GM12878 (cell line): ENCODE measurements around the gene CCIN. TPM values are rescaled to one million over a fixed set of nuclear protein-coding genes. Genes with fewer than 3 reads are reported as not detected.

Experiments
- ATAC-seq: fragments of 200-7000 bp; cut with Tn5 transposase; 3 replicates; pipeline ENCODE4 v1.9.1; 2020; ENCODE audit warnings: mild to moderate bottlenecking, moderate library complexity
- Bru-seq: library from RNA; stranded (reverse); fragments of 400-500 nt; gene quantifications from one replicate; lab custom pipeline; 2021; lab: Mats Ljungman, UMichigan
- BruChase-seq, 2 experiments: library from RNA; stranded (reverse); fragments of 400-500 nt; gene quantifications; one replicate each; lab custom pipeline; 2021; lab: Mats Ljungman, UMichigan
- BruUV-seq: library from RNA; stranded (reverse); fragments of 400-500 nt; replicated peaks from 2 replicates; lab custom pipeline; 2021; lab: Mats Ljungman, UMichigan
- CTCF ChIA-PET: fragments of 300-600 bp; sonication (Branson Sonifier 250); formaldehyde crosslinking; extraction: SDS; loops from one replicate; lab custom pipeline; 2021; ENCODE audit warnings: inconsistent platforms; lab: Yijun Ruan, JAX
- POLR2A ChIA-PET: fragments of 350-600 bp; formaldehyde crosslinking; extraction: SDS; loops from one replicate; lab custom pipeline; 2021; ENCODE audit warnings: inconsistent platforms; lab: Charles Lee
- RAD21 ChIA-PET: fragments of 300-600 bp; sonication (Branson Sonifier 250); formaldehyde crosslinking; loops from one replicate; lab custom pipeline; 2023; ENCODE audit warnings: antibody characterized with exemption; ENCODE audit not compliant: unreplicated experiment; lab: Charles Lee
- SMC1A ChIA-PET: fragments of 300-600 bp; sonication (Branson Sonifier 250); formaldehyde crosslinking; loops from one replicate; lab custom pipeline; 2023; ENCODE audit not compliant: unreplicated experiment, uncharacterized antibody; lab: Charles Lee
- DNase-seq: peaks from one replicate; pipeline ENCODE4 v3.0.0-alpha.2; 2011; ENCODE audit warnings: low read depth, low spot score
- FAIRE-seq: peaks from 3 replicates; lab custom pipeline; 2011; peaks lifted over from hg19 to GRCh38; lab: Jason Lieb, UNC
- H2AFZ ChIP-seq: 2 replicates; pipeline ENCODE4 v1.6.0; 2011; ENCODE audit warnings: low read depth, low read length, control low read depth; ENCODE audit not compliant: control insufficient read depth
- H3K27ac ChIP-seq: 2 replicates; pipeline ENCODE4 v1.5.1; 2011; ENCODE audit warnings: control low read depth; ENCODE audit not compliant: control insufficient read depth, insufficient read depth
- H3K27me3 ChIP-seq, 2 experiments: replicated peaks in 1 of 2; 2 replicates each; pipeline versions ENCODE4 v1.6.0 to v1.6.1; 2011; ENCODE audit warnings: low read length in 1 of 2; ENCODE audit not compliant: control insufficient read depth in 2 of 2, insufficient read depth in 2 of 2
- H3K36me3 ChIP-seq, 2 experiments: 2 replicates each; pipeline ENCODE4 v1.5.1; 2011; ENCODE audit warnings: low read length in 1 of 2; ENCODE audit not compliant: control insufficient read depth in 2 of 2, insufficient read depth in 2 of 2
- H3K4me1 ChIP-seq: 2 replicates; pipeline ENCODE4 v1.6.1; 2011; ENCODE audit warnings: mild to moderate bottlenecking, low read length, moderate library complexity, mixed read lengths; ENCODE audit not compliant: control insufficient read depth, insufficient read depth
- H3K4me2 ChIP-seq: 2 replicates; pipeline ENCODE4 v1.6.0; 2011; ENCODE audit warnings: control low read depth; ENCODE audit not compliant: control insufficient read depth, insufficient read depth
- H3K4me3 ChIP-seq: fragments of 200-600 bp; sonication (generic); 2 replicates; pipeline ENCODE4 v1.5.1; 2016
- H3K79me2 ChIP-seq: 2 replicates; pipeline ENCODE4 v1.6.0; 2011; ENCODE audit warnings: low read length; ENCODE audit not compliant: control insufficient read depth, insufficient read depth
- H3K9ac ChIP-seq: 2 replicates; pipeline ENCODE4 v1.8.0; 2011; ENCODE audit warnings: low read length, control low read depth, mixed read lengths; ENCODE audit not compliant: control insufficient read depth, insufficient read depth
- H3K9me3 ChIP-seq: replicated peaks from 3 replicates; pipeline ENCODE4 v1.5.1; 2011; ENCODE audit warnings: mild to moderate bottlenecking, low read length; ENCODE audit not compliant: control insufficient read depth, insufficient read depth
- H4K20me1 ChIP-seq: 2 replicates; pipeline ENCODE4 v1.6.0; 2011; ENCODE audit not compliant: control insufficient read depth, insufficient read depth
- DPF2 ChIP-seq: fragments of 450-650 bp; IDR thresholded peaks from 2 replicates; pipeline ENCODE4 v1.6.1; 2017; ENCODE audit warnings: mild to moderate bottlenecking
- MAX ChIP-seq: IDR thresholded peaks from 2 replicates; pipeline ENCODE4 v1.6.1; 2012; ENCODE audit warnings: low read depth, low read length, improper control_type of control experiment
- NR2C2 ChIP-seq: IDR thresholded peaks from 2 replicates; pipeline ENCODE4 v1.6.1; 2011; ENCODE audit warnings: borderline replicate concordance, low read depth; ENCODE audit not compliant: control insufficient read depth, insufficient read length
- NR2F1 ChIP-seq: fragments of 450-650 bp; conservative IDR thresholded peaks from 2 replicates; pipeline ENCODE4 v1.6.1; 2017; ENCODE audit warnings: mild to moderate bottlenecking
- ZNF274 ChIP-seq: IDR thresholded peaks from one replicate; pipeline ENCODE4 v1.8.0; 2011; ENCODE audit not compliant: insufficient read length, insufficient read depth
- WGBS: methylation state at CpG from one replicate; pipeline ENCODE4 v1.1.6; 2016; ENCODE audit warnings: low lambda C conversion rate; ENCODE audit not compliant: insufficient replicate concordance, insufficient coverage; ENCODE audit errors: missing lambda C conversion rate; 5-methylcytosine and 5-hydroxymethylcytosine counted together
- in situ Hi-C: fragments of 300-500 bp; cut with MboI; formaldehyde crosslinking; loops from 9 replicates; pipeline ENCODE4 v1.14.3; 2018; ENCODE audit warnings: mixed read lengths
- intact Hi-C: fragments of 100-400 bp; cut with micrococcal nuclease; formaldehyde crosslinking; loops from one replicate; pipeline ENCODE4 v1.14.2; 2022; ENCODE audit not compliant: unreplicated experiment
- long read RNA-seq, 2 experiments: library from polyadenylated mRNA; unstranded; transcript quantifications; one replicate each; pipeline ENCODE4 v2.0.0, GENCODE V29; 2019 to 2020
- polyA minus RNA-seq, 3 experiments: library from RNA; depleted of rRNA, polyadenylated mRNA; stranded (reverse); fragments of >200 nt; gene quantifications; 2 replicates each; pipeline ENCODE4 v1.2.3, GENCODE V29; 2011
- polyA plus RNA-seq, 11 experiments: library from polyadenylated mRNA; depleted of rRNA in 4 of 11; unstranded in 6 of 11; stranded (reverse) in 5 of 11; fragments of >200 nt; fragmentation: Nextera tagmentation in 4 of 11; fragmentation: Illumina TruSeq in 1 of 11; extraction: Ambion mirVana in 4 of 11; extraction: Trizol in 1 of 11; gene quantifications; 1 replicate in 1 of 11; 2 replicates in 10 of 11; pipeline versions ENCODE4 v1.2.1 to v1.2.3, GENCODE V29; 2011 to 2016; ENCODE audit warnings: inconsistent platforms in 2 of 11, missing spikeins in 2 of 11, low read depth in 1 of 11
- total RNA-seq, 4 experiments: library from RNA; depleted of rRNA in 3 of 4; stranded (reverse); fragments of >200 nt in 3 of 4; fragmentation: Illumina TruSeq in 1 of 4; extraction: Trizol in 1 of 4; gene quantifications; 2 replicates each; pipeline versions ENCODE4 v1.2.1 to v1.2.3, GENCODE V29; 2013 to 2021
- TF ChIP-seq, protein P1 (sequence below): fragments of 450-650 bp; IDR thresholded peaks from 2 replicates; pipeline ENCODE4 v1.6.1; 2017; ENCODE audit warnings: borderline replicate concordance

Gene CCIN
- not detected in 2 replicates for total RNA-seq (2013; cell fraction: nucleolus; rRNA removed)
- not detected in 2 replicates for total RNA-seq (2014; rRNA removed)
- total RNA-seq (2014; rRNA removed; fragmentation: Illumina TruSeq; extraction: Trizol), result not detected in 2 replicates
- total RNA-seq (2021), result not detected in 2 replicates
- polyA plus RNA-seq (2011; ENCODE audit: low read depth), result not detected
- polyA plus RNA-seq (2011; rRNA removed), result not detected in 2 replicates
- polyA plus RNA-seq (2011; cell fraction: cytosol; rRNA removed), result not detected in 2 replicates
- polyA plus RNA-seq (2011; cell fraction: nucleus; rRNA removed), result not detected in 2 replicates
- polyA plus RNA-seq (2012), result not detected in 2 replicates
- polyA plus RNA-seq (2014; fragmentation: Illumina TruSeq; extraction: Trizol), result not detected in 2 replicates
- not detected for polyA plus RNA-seq (2014; fragmentation: Nextera tagmentation; extraction: Ambion mirVana)
- polyA plus RNA-seq (2014; rRNA removed), result not detected in 2 replicates
- not detected for polyA plus RNA-seq (2016; fragmentation: Nextera tagmentation; extraction: Ambion mirVana)
- not detected in 2 replicates for polyA minus RNA-seq (2011; rRNA and poly(A)+ RNA removed)
- polyA minus RNA-seq (2011; cell fraction: cytosol; rRNA and poly(A)+ RNA removed), result not detected in 2 replicates
- polyA minus RNA-seq (2011; cell fraction: nucleus; rRNA and poly(A)+ RNA removed), result not detected in 2 replicates
- not detected for Bru-seq, nascent RNA
- not detected for BruChase-seq, experiment 1, labeled RNA remaining after a 6-hour chase
- not detected for BruChase-seq, experiment 2, labeled RNA remaining after a 2-hour chase
- long read RNA-seq, experiment 1, result 0 reads
- long read RNA-seq, experiment 2, result 0 reads

DNA sequence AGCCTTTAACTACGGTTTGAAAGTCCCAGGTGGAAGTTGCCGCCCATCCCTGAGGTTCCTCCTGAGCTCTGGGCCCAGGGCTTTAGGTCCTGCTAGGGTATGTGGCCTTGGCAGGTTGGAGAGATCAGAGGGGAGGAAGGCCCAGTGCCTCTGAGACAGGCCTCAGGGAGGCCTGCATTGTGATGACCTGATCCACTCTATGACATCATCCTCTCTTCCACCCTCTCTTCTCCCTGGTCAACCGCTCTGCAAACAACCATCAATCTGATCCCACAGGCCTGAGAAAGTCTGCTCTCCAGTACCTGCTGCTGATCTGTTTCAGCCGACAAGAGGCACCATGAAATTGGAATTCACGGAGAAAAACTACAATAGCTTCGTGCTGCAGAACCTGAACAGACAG, at the start of gene CCIN:
TSS of gene CCIN (plus strand) at position 223 of the 400 bp plus-strand sequence. CDS start at position 338, 115 bp downstream.
- no peak within 1 kb of the TSS for H3K27ac ChIP-seq
- no peak for ATAC-seq
- POLR2A ChIA-PET, result no interaction called here
- no peaks in the 10 kb centered on the region; a peak in 2 of 4 replicates for H3K27me3 ChIP-seq
- RAD21 ChIA-PET, result interaction anchor here (1.6 to 7.2 kb wide), 2 partner anchors 67 to 160 kb away, joined by 4 to 105 read pairs; no protein-coding TSS in a partner anchor
- H2AFZ ChIP-seq, result no peak within 1 kb of the TSS
- SMC1A ChIA-PET, result interaction anchor here (1.8 to 9.1 kb wide), 2 partner anchors 21 to 66 kb away, joined by 5 to 134 read pairs; no protein-coding TSS in a partner anchor
- CTCF ChIA-PET, result interaction anchor here (0.6 to 7.8 kb wide), 4 partner anchors 9 to 146 kb away, joined by 3 to 258 read pairs (median 4); no protein-coding TSS in a partner anchor
- intact Hi-C loops, result loop anchor here (10.0 kb wide), 1 partner anchor 134 kb away; the partner anchor contains the start of gene RECK
- in situ Hi-C loops, result loop anchor here (5.0 kb wide), 1 partner anchor 67 kb away; no protein-coding TSS in a partner anchor
- H3K4me3 ChIP-seq, result no peak within 1 kb of the TSS
- TF ChIP-seq NR2C2 (no peak), MAX (no peak), ZNF274 (no peak), NR2F1 (no peak), DPF2 (no peak)
- TF ChIP-seq, protein P1, sequence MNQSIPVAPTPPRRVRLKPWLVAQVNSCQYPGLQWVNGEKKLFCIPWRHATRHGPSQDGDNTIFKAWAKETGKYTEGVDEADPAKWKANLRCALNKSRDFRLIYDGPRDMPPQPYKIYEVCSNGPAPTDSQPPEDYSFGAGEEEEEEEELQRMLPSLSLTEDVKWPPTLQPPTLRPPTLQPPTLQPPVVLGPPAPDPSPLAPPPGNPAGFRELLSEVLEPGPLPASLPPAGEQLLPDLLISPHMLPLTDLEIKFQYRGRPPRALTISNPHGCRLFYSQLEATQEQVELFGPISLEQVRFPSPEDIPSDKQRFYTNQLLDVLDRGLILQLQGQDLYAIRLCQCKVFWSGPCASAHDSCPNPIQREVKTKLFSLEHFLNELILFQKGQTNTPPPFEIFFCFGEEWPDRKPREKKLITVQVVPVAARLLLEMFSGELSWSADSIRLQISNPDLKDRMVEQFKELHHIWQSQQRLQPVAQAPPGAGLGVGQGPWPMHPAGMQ, result no peak
- H3K4me2 ChIP-seq, result no peak within 1 kb of the TSS
- no peak for DNase-seq
- H3K79me2 ChIP-seq, result no peaks in the 10 kb centered on the region
- no peak for FAIRE-seq
- BruUV-seq, result no TSS peak
- H3K9ac ChIP-seq, result no peak within 1 kb of the TSS
- H3K36me3 ChIP-seq, result no peaks in the 10 kb centered on the region
- H4K20me1 ChIP-seq, result no peaks in the 10 kb centered on the region
- WGBS, result 65% methylated on average over 6 of the region's 6 CpGs
- no peaks in the 10 kb centered on the region for H3K9me3 ChIP-seq
- peaks cover 3% of the 10 kb centered on the region; the same call in 1 of the 2 replicates for H3K4me1 ChIP-seq
